BLaER1 (cell line): ENCODE data around the gene XBP1.
A peak's percentile ranks its signal among the peaks of the same experiment; 100 is the strongest.
"Not testable (repeated sequence)": the region's sequence is repeated elsewhere in the genome, so short reads cannot be mapped to it uniquely, and the experiment has no call there.

Source experiments
- H3K27ac ChIP-seq: shearing (Covaris generic); formaldehyde crosslinking; 2 replicates; pipeline ENCODE4 v1.8.1; 2022
- H3K27me3 ChIP-seq: shearing (Covaris generic); formaldehyde crosslinking; 2 replicates; pipeline ENCODE4 v1.8.1; 2022
- H3K36me3 ChIP-seq: shearing (Covaris generic); formaldehyde crosslinking; 2 replicates; pipeline ENCODE4 v1.8.1; 2022
- H3K4me1 ChIP-seq: shearing (Covaris generic); formaldehyde crosslinking; 2 replicates; pipeline ENCODE4 v1.8.1; 2022
- H3K4me2 ChIP-seq: shearing (Covaris generic); formaldehyde crosslinking; 2 replicates; pipeline ENCODE4 v1.8.1; 2022
- H3K4me3 ChIP-seq: shearing (Covaris generic); formaldehyde crosslinking; 2 replicates; pipeline ENCODE4 v1.8.1; 2022
- H3K9ac ChIP-seq: shearing (Covaris generic); formaldehyde crosslinking; 2 replicates; pipeline ENCODE4 v1.8.1; 2022
- H3K9me3 ChIP-seq: shearing (Covaris generic); formaldehyde crosslinking; 2 replicates; pipeline ENCODE4 v1.8.1; 2022
- H4K20me1 ChIP-seq: shearing (Covaris generic); formaldehyde crosslinking; 2 replicates; pipeline ENCODE4 v1.8.1; 2022
- Cebpa-rat ChIP-seq: shearing (Covaris generic); IDR thresholded peaks from 2 replicates; pipeline ENCODE4 v1.8.1; 2022

The XBP1 gene

DNA sequence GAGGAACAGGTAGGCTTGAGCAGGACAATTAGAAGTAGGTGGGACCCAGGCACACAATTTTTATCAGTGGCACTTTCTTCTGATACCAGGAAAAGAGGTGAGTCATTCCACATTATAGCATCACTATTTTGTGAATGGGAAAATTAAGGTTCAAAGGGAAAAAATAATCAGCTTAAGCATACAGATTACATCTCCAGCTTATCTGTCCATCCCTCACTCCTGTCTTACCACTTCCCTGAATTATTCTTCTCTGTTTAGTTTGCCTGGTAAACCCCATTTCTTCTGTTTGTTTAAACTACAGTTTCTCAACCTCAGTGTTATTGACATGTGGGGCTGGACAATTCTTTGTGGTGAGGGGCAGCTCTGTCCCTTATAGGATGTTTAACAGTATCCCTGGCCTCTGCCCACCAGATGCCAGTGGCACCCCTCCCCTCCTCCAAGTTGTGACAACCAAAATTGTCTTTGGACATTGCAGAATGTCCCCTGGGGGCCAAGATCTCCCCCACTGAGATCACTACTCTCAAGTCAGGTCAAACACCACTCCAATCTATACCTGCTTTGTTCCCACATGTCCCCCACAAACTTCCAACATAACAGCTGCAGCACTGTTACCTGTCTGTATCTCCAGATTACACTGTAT lies 8.5 kb upstream of the XBP1 start:
- TF ChIP-seq Cebpa-rat, result no peak
- peaks cover 91% of the 10 kb centered on the region for H3K4me1 ChIP-seq
- H3K27me3 ChIP-seq, result no peaks in the 10 kb centered on the region
- H3K4me3 ChIP-seq, result no peak overlapping the region
- H4K20me1 ChIP-seq, result no peaks in the 10 kb centered on the region
- no peaks in the 10 kb centered on the region for H3K36me3 ChIP-seq
- H3K27ac ChIP-seq, result peak overlapping the region; percentile 95
- no peaks in the 10 kb centered on the region for H3K9me3 ChIP-seq
- peak overlapping the region; percentile 94 for H3K4me2 ChIP-seq
- H3K9ac ChIP-seq, result peak overlapping the region; percentile 80; the same call in 1 of the 2 replicates

DNA sequence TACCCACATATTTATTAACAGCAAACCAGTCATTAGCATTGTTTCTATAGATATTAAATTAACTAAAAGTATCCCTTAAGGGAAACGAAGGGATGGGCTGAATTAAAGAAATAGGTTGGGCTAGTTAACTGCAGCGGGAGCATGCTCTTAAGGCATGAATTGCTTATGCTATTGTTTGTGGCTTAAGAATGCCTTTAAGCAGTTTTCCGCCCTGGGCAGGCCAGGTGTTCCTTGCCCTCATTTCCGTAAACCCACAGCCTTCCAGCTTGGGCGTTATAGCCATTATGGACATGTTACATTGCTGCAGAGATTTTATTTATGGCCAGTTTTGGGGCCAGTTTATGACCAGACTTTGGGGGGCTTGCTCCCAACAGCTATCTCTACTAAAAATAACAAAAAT lies 5.1 kb upstream of the XBP1 start:
- Histone ChIP-seq H3K4me2 (peak overlapping the region; percentile 90), H3K9ac (peak overlapping the region; percentile 12; the same call in 1 of the 2 replicates), H3K27ac (peak overlapping the region; percentile 99), H3K4me1 (peaks cover 88% of the 10 kb centered on the region)
- H4K20me1 ChIP-seq, H3K4me3 ChIP-seq, H3K27me3 ChIP-seq, H3K36me3 ChIP-seq, H3K9me3 ChIP-seq: not testable (repeated sequence)

DNA sequence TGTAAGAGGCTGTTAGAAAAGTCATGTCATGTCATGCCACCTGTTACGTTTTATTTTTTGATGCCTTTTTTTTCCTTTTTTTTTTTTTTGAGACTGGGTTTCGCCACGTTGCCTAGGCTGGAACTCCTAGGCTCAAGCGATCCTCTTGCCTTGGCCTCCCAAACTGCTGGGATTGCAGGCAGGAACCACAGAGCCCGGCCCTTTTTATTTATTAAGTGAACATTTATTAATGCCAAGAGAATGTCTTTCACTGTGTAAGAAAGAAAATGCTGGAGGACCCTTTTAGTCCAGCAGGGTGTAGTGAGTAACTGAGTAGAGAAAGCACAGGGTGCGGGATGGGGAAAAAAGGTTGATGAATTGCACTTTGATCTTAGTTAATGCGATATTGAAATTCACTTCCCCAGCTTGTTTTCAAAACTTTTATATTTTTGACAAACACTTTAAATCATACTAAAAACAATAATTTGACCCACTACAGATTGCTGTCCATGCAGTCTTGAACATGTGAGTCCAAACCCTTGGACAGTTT lies 2.3 kb upstream of the XBP1 start:
- peaks cover 16% of the 10 kb centered on the region for H3K36me3 ChIP-seq
- H4K20me1 ChIP-seq, result peaks cover 22% of the 10 kb centered on the region
- peak overlapping the region; percentile 99 for H3K27ac ChIP-seq
- peak overlapping the region; percentile 100 for H3K9ac ChIP-seq
- no peak for TF ChIP-seq Cebpa-rat
- H3K9me3 ChIP-seq, result no peaks in the 10 kb centered on the region
- peaks cover 68% of the 10 kb centered on the region for H3K4me1 ChIP-seq
- peak overlapping the region; percentile 97 for H3K4me3 ChIP-seq
- H3K27me3 ChIP-seq, result no peaks in the 10 kb centered on the region
- peak overlapping the region; percentile 90 for H3K4me2 ChIP-seq

DNA sequence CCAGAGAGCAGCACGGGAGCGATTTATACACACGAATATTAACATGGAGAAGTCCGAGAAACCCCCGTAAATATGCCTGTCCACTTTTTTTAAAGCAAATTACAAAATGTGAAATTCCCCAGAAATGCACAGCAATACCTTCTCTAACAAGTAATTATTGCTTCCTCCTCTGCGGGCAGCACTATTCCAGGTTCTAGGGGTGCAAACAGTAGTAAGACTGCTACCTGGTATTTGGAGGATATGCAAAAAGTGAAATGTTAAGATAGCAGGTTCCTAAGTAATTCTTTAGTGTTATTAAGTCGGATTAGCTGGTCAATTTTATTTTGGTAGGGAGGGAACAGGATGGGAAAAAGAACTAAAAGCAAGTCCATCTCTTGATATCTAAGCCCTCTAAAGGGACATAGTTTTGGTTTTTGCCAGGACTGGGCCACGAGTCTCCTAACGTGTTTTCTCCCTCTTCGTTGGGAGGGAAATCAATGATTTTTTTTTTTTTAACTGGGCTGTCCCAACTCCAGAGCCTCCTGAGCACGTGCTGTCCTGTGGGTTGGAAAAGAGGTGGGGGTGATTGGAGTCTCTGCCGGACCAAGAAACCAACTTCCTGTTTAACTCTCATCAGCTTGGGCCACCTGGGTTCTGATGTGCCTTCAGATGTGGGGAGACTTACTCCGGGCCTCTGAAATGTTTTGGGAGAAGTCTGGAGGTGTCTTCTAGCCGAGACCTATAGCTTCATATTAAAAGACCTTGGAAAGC lies 1.7 kb upstream of the XBP1 start:
- Histone ChIP-seq H3K9me3 (no peaks in the 10 kb centered on the region), H3K4me2 (peak overlapping the region; percentile 90), H3K27me3 (no peaks in the 10 kb centered on the region), H3K9ac (peak overlapping the region; percentile 100), H3K27ac (peak overlapping the region; percentile 99), H3K4me3 (peak overlapping the region; percentile 97), H3K36me3 (peaks cover 23% of the 10 kb centered on the region), H4K20me1 (peaks cover 29% of the 10 kb centered on the region), H3K4me1 (peaks cover 71% of the 10 kb centered on the region)
- no peak for TF ChIP-seq Cebpa-rat

DNA sequence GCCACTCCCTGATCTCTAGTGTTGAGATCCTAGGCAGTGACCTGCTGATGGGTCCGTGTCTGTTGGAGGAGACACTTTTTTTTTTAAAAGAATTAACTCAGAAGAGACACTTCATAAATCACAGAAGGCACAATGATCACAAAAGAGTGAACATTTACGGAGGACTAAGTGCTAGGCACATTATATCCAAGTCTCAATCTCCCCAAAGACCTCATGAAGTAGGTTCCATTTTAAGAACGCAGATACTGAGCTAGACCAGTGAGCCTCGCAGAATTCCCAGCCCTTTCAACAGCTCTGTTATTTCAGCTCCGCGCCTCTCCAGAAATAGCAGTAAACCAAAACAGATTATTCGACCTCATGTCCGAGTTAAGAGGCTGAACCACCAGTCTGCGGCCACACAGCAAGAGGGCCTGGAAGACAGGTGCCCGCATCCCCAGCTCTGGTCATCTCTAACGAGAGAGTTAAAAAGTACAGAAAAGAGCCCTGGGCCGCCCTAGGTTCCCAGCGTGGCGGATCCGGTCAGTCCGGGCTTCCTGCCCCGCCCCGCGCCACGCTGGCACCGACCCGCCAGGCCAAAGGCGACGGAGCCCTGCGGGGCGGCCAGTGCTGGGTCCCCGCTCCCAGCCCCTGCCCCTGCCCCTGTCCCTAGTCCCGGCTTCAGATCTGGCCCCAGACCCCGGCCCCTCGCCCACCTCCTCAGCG lies 612 bp downstream of the XBP1 start:
- peak overlapping the region; percentile 90 for H3K4me2 ChIP-seq
- H3K36me3 ChIP-seq, result peaks cover 45% of the 10 kb centered on the region
- H3K4me3 ChIP-seq, result peak overlapping the region; percentile 97
- H3K9ac ChIP-seq, result peak overlapping the region; percentile 100
- H3K27me3 ChIP-seq, result no peaks in the 10 kb centered on the region
- TF ChIP-seq Cebpa-rat, result no peak
- peaks cover 74% of the 10 kb centered on the region for H3K4me1 ChIP-seq
- H3K9me3 ChIP-seq, result no peaks in the 10 kb centered on the region
- peak overlapping the region; percentile 99 for H3K27ac ChIP-seq
- peaks cover 51% of the 10 kb centered on the region for H4K20me1 ChIP-seq

DNA sequence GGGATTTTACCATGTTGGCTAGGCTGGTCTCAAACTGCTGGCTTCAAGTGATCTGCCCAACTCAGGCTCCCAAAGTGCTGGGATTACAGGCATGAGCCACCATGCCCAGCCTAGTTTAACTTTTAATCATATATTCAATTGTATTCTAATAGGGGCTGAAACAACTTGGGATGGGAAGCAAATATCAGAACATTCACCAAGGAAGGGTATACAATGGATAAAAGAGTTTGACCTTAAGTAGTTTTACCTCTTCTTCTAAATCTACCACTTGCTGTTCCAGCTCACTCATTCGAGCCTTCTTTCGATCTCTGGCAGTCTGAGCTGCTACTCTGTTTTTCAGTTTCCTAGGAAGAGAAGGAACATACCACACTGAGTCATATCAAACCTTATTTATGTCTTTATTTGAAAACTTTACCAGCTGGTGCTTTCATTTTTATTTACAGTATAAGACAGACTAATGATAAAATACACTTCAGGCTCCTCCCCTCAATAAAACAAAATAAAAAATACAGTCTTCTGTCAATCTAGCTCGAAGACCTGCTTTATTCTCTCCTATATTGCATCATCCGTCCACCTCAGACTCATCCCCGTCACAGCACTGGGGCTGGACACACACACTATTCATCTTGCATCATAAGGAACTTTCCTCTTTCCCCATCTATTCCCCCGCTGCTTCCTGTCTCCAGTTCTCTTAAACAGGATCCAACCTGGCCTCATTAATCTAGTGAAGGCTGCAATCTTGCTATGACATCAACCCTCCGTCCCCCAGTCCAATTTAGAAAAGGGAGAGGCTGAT lies 1.4 kb downstream of the XBP1 start:
- H3K9me3 ChIP-seq, result no peaks in the 10 kb centered on the region
- H3K27ac ChIP-seq, result peak overlapping the region; percentile 99
- H3K4me3 ChIP-seq, result peak overlapping the region; percentile 97
- H3K36me3 ChIP-seq, result peaks cover 53% of the 10 kb centered on the region
- peaks cover 74% of the 10 kb centered on the region for H3K4me1 ChIP-seq
- peaks cover 59% of the 10 kb centered on the region for H4K20me1 ChIP-seq
- peak; percentile 71; the same call in 1 of the 2 replicates for TF ChIP-seq Cebpa-rat
- no peaks in the 10 kb centered on the region for H3K27me3 ChIP-seq
- H3K9ac ChIP-seq, result peak overlapping the region; percentile 100
- H3K4me2 ChIP-seq, result peak overlapping the region; percentile 90

DNA sequence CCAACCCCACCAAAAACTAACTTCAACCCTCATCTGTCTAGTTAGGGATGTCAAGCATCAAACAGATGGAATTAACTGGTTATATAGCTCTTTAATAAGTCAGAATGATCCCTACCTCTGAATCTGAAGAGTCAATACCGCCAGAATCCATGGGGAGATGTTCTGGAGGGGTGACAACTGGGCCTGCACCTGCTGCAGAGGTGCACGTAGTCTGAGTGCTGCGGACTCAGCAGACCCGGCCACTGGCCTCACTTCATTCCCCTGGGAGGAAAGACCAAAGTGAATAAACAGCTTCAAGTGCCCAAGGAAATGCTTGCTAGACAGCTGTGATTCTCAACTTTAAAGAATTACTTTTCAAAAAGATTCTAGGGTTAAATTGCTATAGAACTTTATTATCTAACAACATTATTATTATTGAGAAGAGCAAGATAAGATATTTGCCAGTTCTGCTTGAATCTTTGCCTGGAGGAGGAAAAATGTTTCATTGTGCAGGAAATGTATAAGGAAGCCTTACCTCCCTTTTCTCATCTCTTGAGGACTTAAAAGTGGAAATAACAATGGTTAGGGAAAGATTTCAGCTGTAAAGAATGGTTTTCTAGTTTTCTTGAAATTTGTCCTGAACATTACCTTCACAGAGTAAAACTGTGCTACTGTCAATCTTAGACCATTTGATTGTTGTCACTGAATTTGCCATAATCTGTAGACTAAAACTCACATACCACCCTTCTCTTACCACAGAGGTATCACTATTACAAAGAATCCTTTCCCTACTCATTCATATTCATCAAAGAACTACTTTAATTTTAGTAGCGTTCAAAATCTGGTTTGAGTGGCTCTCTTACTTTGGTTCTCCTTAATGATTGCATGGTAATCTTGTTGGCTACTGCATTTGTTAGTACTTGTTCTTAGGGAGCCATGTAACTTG lies 4.2 kb downstream of the XBP1 start:
- peak overlapping the region; percentile 97 for H3K4me3 ChIP-seq
- H3K36me3 ChIP-seq, result peaks cover 60% of the 10 kb centered on the region
- H3K9ac ChIP-seq, result peak overlapping the region; percentile 100
- peaks cover 74% of the 10 kb centered on the region for H3K4me1 ChIP-seq
- peak overlapping the region; percentile 63 for H3K27ac ChIP-seq
- peaks cover 79% of the 10 kb centered on the region for H4K20me1 ChIP-seq
- peak overlapping the region; percentile 90 for H3K4me2 ChIP-seq
- no peaks in the 10 kb centered on the region for H3K9me3 ChIP-seq
- H3K27me3 ChIP-seq, result no peaks in the 10 kb centered on the region
- no peak for TF ChIP-seq Cebpa-rat

DNA sequence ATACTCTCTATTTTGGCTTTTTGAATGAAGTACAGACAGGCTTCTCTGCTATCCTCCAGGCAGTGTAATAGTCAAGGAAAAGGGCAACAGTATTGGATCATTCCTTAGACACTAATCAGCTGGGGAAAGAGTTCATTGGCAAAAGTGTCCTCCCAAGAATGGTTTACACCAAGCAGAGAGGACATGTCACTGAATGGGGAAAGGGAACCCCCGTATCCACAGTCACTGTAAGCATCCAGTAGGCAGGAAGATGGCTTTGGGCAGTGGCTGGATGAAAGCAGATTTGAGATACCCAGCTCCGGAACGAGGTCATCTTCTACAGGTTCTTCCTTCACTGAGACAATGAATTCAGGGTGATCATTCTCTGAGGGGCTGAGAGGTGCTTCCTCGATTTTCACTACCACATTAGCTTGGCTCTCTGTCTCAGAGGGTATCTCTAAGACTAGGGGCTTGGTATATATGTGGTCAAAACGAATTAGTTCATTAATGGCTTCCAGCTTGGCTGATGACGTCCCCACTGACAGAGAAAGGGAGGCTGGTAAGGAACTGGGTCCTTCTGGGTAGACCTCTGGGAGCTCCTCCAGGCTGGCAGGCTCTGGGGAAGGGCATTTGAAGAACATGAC lies 5.2 kb downstream of the XBP1 start:
- Histone ChIP-seq H3K4me3 (peak overlapping the region; percentile 97), H3K9ac (peak overlapping the region; percentile 100; the same call in 1 of the 2 replicates), H3K9me3 (no peaks in the 10 kb centered on the region), H3K27ac (peak overlapping the region; percentile 63), H4K20me1 (peaks cover 79% of the 10 kb centered on the region), H3K4me1 (peaks cover 82% of the 10 kb centered on the region), H3K4me2 (peak overlapping the region; percentile 90), H3K36me3 (peaks cover 60% of the 10 kb centered on the region), H3K27me3 (no peaks in the 10 kb centered on the region)
- no peak for TF ChIP-seq Cebpa-rat
